Cardiac fibroblast (primary cell): ENCODE results near the gene SVBP.
A peak's percentile ranks its signal among the peaks of the same experiment; 100 is the strongest.

ENCODE experiments used
- DNase-seq, 2 donors: peaks; one replicate each; pipeline versions ENCODE4 v3.0.0 to v3.0.0-alpha.2; 2010; ENCODE audit warnings: low read depth in 2 of 2
- H3K4me3 ChIP-seq, 2 donors: replicated peaks in 1 of 2; 1 replicate in 1 of 2; 2 replicates in 1 of 2; pipeline ENCODE4 v1.5.1; 2011; ENCODE audit warnings: low read depth in 2 of 2, low read length in 2 of 2, mild to moderate bottlenecking in 2 of 2, moderate library complexity in 1 of 2
- TF ChIP-seq, protein P1 (sequence below): IDR thresholded peaks from one replicate; pipeline ENCODE4 v1.5.1; 2011; ENCODE audit warnings: low read depth, mild to moderate bottlenecking, low read length, inconsistent platforms

Gene SVBP

DNA sequence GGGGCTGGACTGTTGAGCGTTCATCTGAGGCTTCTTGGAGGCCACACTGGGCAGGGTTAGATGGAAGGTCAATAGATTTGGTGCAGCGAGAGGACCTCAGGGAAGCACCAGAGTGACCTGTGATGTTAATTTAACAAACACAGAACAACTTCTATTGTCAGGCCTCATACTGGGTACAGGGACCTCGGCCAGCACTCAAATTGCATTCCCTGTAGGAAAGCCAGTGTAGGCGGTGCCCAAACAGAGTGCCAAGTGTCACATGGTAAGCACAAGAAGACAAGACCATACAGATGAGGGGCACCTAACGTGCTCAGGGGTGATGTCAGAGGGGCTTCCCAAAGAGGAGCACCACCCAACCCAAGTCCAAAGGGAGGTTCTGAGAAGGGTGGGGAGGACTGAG lies 31.1 kb downstream of the SVBP start:
- no peak overlapping the region for H3K4me3 ChIP-seq
- TF ChIP-seq, protein P1, sequence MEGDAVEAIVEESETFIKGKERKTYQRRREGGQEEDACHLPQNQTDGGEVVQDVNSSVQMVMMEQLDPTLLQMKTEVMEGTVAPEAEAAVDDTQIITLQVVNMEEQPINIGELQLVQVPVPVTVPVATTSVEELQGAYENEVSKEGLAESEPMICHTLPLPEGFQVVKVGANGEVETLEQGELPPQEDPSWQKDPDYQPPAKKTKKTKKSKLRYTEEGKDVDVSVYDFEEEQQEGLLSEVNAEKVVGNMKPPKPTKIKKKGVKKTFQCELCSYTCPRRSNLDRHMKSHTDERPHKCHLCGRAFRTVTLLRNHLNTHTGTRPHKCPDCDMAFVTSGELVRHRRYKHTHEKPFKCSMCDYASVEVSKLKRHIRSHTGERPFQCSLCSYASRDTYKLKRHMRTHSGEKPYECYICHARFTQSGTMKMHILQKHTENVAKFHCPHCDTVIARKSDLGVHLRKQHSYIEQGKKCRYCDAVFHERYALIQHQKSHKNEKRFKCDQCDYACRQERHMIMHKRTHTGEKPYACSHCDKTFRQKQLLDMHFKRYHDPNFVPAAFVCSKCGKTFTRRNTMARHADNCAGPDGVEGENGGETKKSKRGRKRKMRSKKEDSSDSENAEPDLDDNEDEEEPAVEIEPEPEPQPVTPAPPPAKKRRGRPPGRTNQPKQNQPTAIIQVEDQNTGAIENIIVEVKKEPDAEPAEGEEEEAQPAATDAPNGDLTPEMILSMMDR: no peak
- DNase-seq: no peak

DNA sequence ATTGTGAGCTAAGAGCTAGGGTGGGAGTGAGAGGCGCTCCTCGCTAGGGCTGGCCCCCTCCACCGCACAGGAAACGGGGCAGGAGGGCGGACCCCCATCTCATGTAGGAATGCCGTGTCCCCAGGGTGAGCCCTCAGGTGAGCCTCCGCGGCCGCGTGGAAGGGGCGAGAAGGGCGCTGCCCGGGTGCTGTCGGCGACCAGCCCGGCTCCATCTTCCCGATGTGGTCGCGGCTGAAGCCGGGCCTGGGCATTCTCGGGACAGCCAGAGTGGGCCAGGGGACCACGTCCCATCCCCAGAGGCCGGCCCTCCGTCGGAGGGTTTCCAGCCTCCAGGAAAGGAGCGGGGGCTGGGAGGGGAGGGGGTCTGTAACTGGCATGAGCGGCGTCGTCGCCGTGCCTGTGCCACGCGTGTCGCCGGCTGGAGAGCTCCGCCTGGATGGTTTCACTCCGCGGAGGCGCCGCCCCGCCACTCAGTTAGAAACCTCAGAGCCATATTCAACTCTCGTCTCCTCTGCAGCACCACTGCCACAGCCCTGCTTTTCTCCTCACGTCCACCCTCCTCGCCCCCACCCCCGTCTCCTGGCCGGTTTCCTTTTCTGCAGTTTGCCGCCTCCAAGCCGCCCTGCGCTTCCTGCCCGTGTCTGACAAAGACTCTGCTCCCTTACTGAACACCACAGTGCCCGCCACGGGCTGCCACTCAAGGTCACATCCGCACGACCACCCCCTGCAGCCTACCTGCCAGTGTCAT lies 32.1 kb downstream of the SVBP start, which contains the start of gene TMEM269:
TSS of gene TMEM269 (plus strand) at position 46 of the 748 bp plus-strand sequence. CDS start 4,903 bp downstream, outside the sequence.
- peak within 1 kb of the TSS; percentile 41 to 45 for H3K4me3 ChIP-seq
- TF ChIP-seq, protein P1: no peak
- DNase-seq: peak; percentile 2 to 19

DNA sequence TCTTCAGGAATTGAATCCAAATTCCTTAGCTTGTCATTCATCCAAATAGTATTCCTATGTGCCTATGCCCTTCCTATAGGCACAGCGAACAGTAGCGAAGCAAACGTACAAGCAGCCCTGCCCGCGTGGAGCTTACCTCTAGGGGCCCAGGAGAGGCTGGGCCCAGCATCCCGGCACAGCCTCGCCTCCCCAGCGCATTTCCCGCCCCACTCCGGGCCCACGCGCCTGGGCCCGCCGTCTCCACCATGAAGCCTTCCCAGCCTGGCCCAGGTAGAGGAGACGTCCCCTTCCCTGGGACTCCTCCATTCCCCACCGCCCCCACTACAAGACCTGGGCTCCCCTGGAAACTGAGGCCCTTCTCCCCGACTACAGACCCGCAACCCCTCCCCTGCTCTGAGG lies 32.7 kb downstream of the SVBP start:
- peak overlapping the region in 1 of 2 donors; percentile 45 for H3K4me3 ChIP-seq
- TF ChIP-seq, protein P1: no peak
- no peak for DNase-seq

- no peak for DNase-seq
- TF ChIP-seq, protein P1: no peak
- H3K4me3 ChIP-seq: no peak overlapping the region
These were observed 34.1 kb downstream of the SVBP start for GRCh38 chr1:42783092-42783491.

GRCh38 chr1:42780176-42780575 lies 37.0 kb downstream of the SVBP start:
- DNase-seq: no peak
- no peak overlapping the region for H3K4me3 ChIP-seq
- TF ChIP-seq, protein P1: no peak

DNA sequence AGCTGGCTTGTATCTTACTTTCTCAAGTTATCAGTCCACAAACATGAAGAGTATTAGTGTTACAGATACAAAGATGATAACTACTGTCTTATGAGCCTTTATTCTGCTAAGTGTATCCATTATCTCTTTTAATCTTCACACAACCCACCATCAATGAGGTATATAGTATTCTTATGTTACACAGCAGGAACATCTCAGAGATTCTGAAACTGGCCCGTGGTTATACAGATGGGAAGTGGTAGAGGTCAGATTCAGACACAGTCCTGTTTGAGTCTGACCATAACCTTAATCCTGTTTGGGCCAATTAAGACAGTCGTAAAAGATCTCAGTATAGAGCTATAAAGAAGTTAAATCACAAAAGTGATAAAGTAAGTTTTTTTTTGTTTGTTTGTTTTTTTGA lies 37.5 kb downstream of the SVBP start:
- H3K4me3 ChIP-seq: no peak overlapping the region
- TF ChIP-seq, protein P1: no peak
- no peak for DNase-seq
